HepG2 (cell line): Measurements from ENCODE around the gene ABCC3. TPM values are rescaled to one million over a fixed set of nuclear protein-coding genes. Genes with fewer than 3 reads are reported as not detected.

Experiments
- KDM5A ChIP-seq: fragments of 200-600 bp; sonication (generic); IDR thresholded peaks from 2 replicates; pipeline ENCODE4 v1.7.0; 2018; ENCODE audit warnings: antibody characterized with exemption, mild to moderate bottlenecking, low read length, borderline replicate concordance
- MAFK ChIP-seq, 2 experiments: IDR thresholded peaks in 1 of 2; conservative IDR thresholded peaks in 1 of 2; 2 replicates each; pipeline ENCODE4 v1.6.1; 2011; ENCODE audit warnings: improper control_type of control experiment in 2 of 2, low read length in 2 of 2
- MED1 ChIP-seq: sonication (generic); formaldehyde crosslinking; IDR thresholded peaks from 2 replicates; pipeline ENCODE4 v1.4.0; 2020; ENCODE audit warnings: missing genetic modification reagents
- MIXL1 ChIP-seq: IDR thresholded peaks from 2 replicates; pipeline ENCODE4 v1.6.1; 2016
- NCOA1 ChIP-seq: sonication (generic); formaldehyde crosslinking; IDR thresholded peaks from 2 replicates; pipeline ENCODE4 v1.9.0; 2021; ENCODE audit warnings: missing genetic modification reagents
- SP140L ChIP-seq: sonication (generic); formaldehyde crosslinking; IDR thresholded peaks from 2 replicates; pipeline ENCODE4 v1.4.0; 2020; ENCODE audit warnings: missing genetic modification reagents, borderline replicate concordance
- SRY ChIP-seq: sonication (generic); formaldehyde crosslinking; IDR thresholded peaks from 2 replicates; pipeline ENCODE4 v1.8.0; 2022; ENCODE audit warnings: mild to moderate bottlenecking, missing genetic modification reagents
- TRIM24 ChIP-seq: sonication (generic); formaldehyde crosslinking; IDR thresholded peaks from 2 replicates; pipeline ENCODE4 v1.8.0; 2022; ENCODE audit warnings: mild to moderate bottlenecking, missing genetic modification reagents
- ZBTB20 ChIP-seq: sonication (generic); formaldehyde crosslinking; IDR thresholded peaks from 2 replicates; pipeline ENCODE4 v1.8.1; 2023; ENCODE audit warnings: missing genetic modification reagents, low read depth, mild to moderate bottlenecking, borderline replicate concordance
- ZBTB3 ChIP-seq: sonication (generic); formaldehyde crosslinking; IDR thresholded peaks from 2 replicates; pipeline ENCODE4 v1.4.0; 2020; ENCODE audit warnings: low read depth, mild to moderate bottlenecking, moderate library complexity, missing genetic modification reagents, borderline replicate concordance
- ZMYM3 ChIP-seq: sonication (generic); formaldehyde crosslinking; IDR thresholded peaks from 2 replicates; pipeline ENCODE4 v1.5.1; 2020; ENCODE audit warnings: mild to moderate bottlenecking, missing genetic modification reagents
- ZNF20 ChIP-seq: sonication (generic); formaldehyde crosslinking; IDR thresholded peaks from 2 replicates; pipeline ENCODE4 v1.4.0; 2020; ENCODE audit warnings: mild to moderate bottlenecking, moderate library complexity, missing genetic modification reagents
- ZNF263 ChIP-seq: sonication (generic); formaldehyde crosslinking; IDR thresholded peaks from 2 replicates; pipeline ENCODE4 v1.4.0; 2020; ENCODE audit warnings: missing genetic modification reagents
- ZNF329 ChIP-seq: sonication (generic); formaldehyde crosslinking; IDR thresholded peaks from 2 replicates; pipeline ENCODE4 v1.9.0; 2021; ENCODE audit warnings: low read depth, mild to moderate bottlenecking, missing genetic modification reagents
- ZNF354B ChIP-seq: sonication (generic); formaldehyde crosslinking; IDR thresholded peaks from 2 replicates; pipeline ENCODE4 v1.8.0; 2022; ENCODE audit warnings: mild to moderate bottlenecking, missing genetic modification reagents
- ZNF383 ChIP-seq: sonication (generic); formaldehyde crosslinking; IDR thresholded peaks from 2 replicates; pipeline ENCODE4 v1.4.0; 2020; ENCODE audit warnings: missing genetic modification reagents, mild to moderate bottlenecking, borderline replicate concordance
- polyA plus RNA-seq, 8 experiments: library from polyadenylated mRNA; depleted of rRNA in 3 of 8; stranded (reverse) in 7 of 8; unstranded in 1 of 8; fragments of >200 nt; fragmentation: Illumina TruSeq in 4 of 8; extraction: Trizol in 4 of 8; gene quantifications; 2 replicates each; pipeline versions ENCODE4 v1.2.1 to v1.2.3, GENCODE V29; 2011 to 2016; ENCODE audit warnings: low read depth in 4 of 8, missing spikeins in 1 of 8, mixed read lengths in 1 of 8; ENCODE audit not compliant: insufficient read depth in 1 of 8
- total RNA-seq, 5 experiments: library from RNA; depleted of rRNA; stranded (reverse); fragments of >200 nt; fragmentation: Illumina TruSeq; extraction: Trizol; gene quantifications; 2 replicates each; pipeline ENCODE4 v1.2.3, GENCODE V29; 2016; ENCODE audit warnings: low read depth in 1 of 5
- TF ChIP-seq, protein P1 (sequence below): IDR thresholded peaks from 2 replicates; pipeline ENCODE4 v1.6.1; 2016; ENCODE audit warnings: mild to moderate bottlenecking
- TF ChIP-seq, protein P2 (sequence below): sonication (generic); formaldehyde crosslinking; IDR thresholded peaks from 2 replicates; pipeline ENCODE4 v1.8.1; 2023; ENCODE audit warnings: missing genetic modification reagents, mild to moderate bottlenecking, borderline replicate concordance
- TF ChIP-seq, protein P3 (sequence below): sonication (generic); IDR thresholded peaks from 2 replicates; pipeline ENCODE4 v1.6.1; 2016; ENCODE audit warnings: low read depth, borderline replicate concordance
- TF ChIP-seq, protein P4 (sequence below): sonication (generic); formaldehyde crosslinking; IDR thresholded peaks from 2 replicates; pipeline ENCODE4 v1.8.0; 2022; ENCODE audit warnings: mild to moderate bottlenecking, missing genetic modification reagents, borderline replicate concordance
- TF ChIP-seq, protein P5 (sequence below): IDR thresholded peaks from 2 replicates; pipeline ENCODE4 v1.6.1; 2012; ENCODE audit warnings: inconsistent platforms
- TF ChIP-seq, protein P6 (sequence below): sonication (generic); formaldehyde crosslinking; IDR thresholded peaks from 2 replicates; pipeline ENCODE4 v1.8.1; 2023; ENCODE audit warnings: mild to moderate bottlenecking, moderate library complexity, missing genetic modification reagents

The ABCC3 gene
- total and polyA plus RNA-seq, 2 of the 13 experiments (the other 11 are each of a cell fraction or from before 2014, with no cell fraction given) = 25.2 to 50.7 TPM

DNA sequence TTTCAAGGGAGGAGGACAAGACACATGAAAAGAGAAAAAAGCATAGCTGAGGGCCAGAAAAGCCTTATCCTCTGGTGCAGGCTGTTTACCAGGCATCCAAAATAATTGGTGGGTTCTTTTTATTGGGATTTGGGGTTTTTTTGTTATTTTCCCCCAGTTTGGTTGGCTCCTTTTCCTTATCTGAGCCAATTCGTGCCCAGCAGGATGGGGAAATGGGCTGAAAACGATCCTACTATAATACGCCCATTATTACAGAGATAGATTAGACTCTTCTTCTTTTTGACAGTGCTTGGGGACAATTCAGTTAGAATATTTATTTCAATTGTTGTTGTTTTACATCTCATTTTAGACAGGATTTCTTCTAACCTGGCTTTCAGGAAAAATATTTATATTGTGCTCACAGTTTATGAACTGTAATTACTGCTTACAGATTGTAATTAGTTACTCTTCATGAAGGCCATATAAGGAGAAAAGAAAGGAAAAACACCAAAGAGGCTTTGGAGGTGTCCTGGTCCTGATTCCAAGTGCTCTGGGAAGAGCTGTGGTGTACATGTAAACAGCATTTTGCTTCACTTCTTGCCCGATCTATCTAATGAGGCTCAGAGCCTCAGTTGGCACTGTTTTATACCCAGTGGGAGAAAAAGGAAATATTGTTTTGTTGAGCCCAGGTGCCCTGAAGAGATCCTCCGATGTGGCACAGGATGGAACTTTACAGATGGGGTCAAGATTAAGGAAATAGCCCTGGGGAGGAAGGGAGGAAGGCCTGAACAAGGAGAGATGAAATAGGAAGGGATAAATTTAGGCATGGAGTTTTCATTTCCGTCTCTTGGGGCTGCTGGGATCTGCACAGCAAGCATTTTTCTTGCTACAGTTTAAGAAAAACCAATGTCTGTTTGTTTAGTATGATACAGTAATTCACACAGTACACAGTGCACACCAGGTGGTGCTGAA, 73.6 kb downstream of the ABCC3 start (continued):
- TF ChIP-seq, protein P1, sequence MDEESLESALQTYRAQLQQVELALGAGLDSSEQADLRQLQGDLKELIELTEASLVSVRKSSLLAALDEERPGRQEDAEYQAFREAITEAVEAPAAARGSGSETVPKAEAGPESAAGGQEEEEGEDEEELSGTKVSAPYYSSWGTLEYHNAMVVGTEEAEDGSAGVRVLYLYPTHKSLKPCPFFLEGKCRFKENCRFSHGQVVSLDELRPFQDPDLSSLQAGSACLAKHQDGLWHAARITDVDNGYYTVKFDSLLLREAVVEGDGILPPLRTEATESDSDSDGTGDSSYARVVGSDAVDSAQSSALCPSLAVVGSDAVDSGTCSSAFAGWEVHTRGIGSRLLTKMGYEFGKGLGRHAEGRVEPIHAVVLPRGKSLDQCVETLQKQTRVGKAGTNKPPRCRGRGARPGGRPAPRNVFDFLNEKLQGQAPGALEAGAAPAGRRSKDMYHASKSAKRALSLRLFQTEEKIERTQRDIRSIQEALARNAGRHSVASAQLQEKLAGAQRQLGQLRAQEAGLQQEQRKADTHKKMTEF (CRISPR knock-in tag) = peak; percentile 13
- TF ChIP-seq ZNF329 (CRISPR knock-in tag) (no peak), MIXL1 (CRISPR knock-in tag) (peak; percentile 6; the same call in 1 of the 2 replicates), ZNF20 (no peak), KDM5A (0 out of 2 replicates have a peak, but pooled peaks have one; percentile 49), SP140L (CRISPR knock-in tag) (0 out of 2 replicates have a peak, but pooled peaks have one; percentile 14), ZMYM3 (CRISPR knock-in tag) (no peak; the same call in 1 of the 2 replicates), TRIM24 (CRISPR knock-in tag) (no peak), ZBTB3 (CRISPR knock-in tag) (peak; percentile 62; the same call in 1 of the 2 replicates), ZNF354B (CRISPR knock-in tag) (no peak), MAFK (conservative IDR thresholded peaks at IDR 0.05 in 1 of 2, IDR thresholded peaks at IDR 0.05 in 1 of 2; ENCODE audit: low read length in 2 of 2) (peak; percentile 68 to 77), MED1 (CRISPR knock-in tag) (peak; percentile 45), ZNF383 (0 out of 2 replicates have a peak, but pooled peaks have one; percentile 82), SRY (CRISPR knock-in tag) (no peak), ZNF263 (CRISPR knock-in tag) (peak; percentile 16; the same call in 1 of the 2 replicates), NCOA1 (CRISPR knock-in tag) (0 out of 2 replicates have a peak, but pooled peaks have one; percentile 42), ZBTB20 (CRISPR knock-in tag) (0 out of 2 replicates have a peak, but pooled peaks have one; percentile 16)
- TF ChIP-seq, protein P2, sequence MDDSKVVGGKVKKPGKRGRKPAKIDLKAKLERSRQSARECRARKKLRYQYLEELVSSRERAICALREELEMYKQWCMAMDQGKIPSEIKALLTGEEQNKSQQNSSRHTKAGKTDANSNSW (CRISPR knock-in tag) = no peak
- TF ChIP-seq, protein P3, sequence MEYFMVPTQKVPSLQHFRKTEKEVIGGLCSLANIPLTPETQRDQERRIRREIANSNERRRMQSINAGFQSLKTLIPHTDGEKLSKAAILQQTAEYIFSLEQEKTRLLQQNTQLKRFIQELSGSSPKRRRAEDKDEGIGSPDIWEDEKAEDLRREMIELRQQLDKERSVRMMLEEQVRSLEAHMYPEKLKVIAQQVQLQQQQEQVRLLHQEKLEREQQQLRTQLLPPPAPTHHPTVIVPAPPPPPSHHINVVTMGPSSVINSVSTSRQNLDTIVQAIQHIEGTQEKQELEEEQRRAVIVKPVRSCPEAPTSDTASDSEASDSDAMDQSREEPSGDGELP = 0 out of 2 replicates have a peak, but pooled peaks have one; percentile 4
- TF ChIP-seq, protein P4, sequence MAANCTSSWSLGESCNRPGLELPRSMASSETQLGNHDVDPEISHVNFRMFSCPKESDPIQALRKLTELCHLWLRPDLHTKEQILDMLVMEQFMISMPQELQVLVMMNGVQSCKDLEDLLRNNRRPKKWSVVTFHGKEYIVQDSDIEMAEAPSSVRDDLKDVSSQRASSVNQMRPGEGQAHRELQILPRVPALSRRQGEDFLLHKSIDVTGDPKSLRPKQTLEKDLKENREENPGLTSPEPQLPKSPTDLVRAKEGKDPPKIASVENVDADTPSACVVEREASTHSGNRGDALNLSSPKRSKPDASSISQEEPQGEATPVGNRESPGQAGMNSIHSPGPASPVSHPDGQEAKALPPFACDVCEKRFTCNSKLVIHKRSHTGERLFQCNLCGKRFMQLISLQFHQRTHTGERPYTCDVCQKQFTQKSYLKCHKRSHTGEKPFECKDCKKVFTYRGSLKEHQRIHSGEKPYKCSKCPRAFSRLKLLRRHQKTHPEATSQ (CRISPR knock-in tag) = no peak
- TF ChIP-seq, protein P5, sequence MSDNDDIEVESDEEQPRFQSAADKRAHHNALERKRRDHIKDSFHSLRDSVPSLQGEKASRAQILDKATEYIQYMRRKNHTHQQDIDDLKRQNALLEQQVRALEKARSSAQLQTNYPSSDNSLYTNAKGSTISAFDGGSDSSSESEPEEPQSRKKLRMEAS = no peak
- TF ChIP-seq, protein P6, sequence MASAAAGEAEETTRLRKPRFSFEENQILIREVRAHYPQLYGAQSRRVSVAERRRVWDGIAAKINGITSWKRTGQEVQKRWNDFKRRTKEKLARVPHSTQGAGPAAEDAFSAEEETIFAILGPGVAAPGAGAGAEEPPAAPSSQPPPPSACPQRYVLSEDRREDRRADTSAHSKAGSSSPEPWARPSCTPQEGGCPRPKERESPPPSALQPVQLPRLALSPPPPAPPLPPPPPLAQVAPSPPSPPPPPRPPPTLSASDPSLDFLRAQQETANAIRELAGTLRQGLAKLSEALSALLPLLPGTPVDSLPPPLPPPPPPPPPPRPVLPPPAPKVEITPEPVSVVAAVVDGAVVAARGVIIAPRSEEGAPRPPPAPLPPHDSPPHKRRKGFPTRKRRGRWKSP (CRISPR knock-in tag) = no peak; the same call in 1 of the 2 replicates
